ENCODE results near the gene HCFC1R1. TPM values are rescaled to one million over a fixed set of nuclear protein-coding genes. Genes with fewer than 3 reads are reported as not detected.

HCFC1R1 gene
- total and polyA plus RNA-seq, 2 experiments from 2014 or later = 50.8 to 109 TPM

DNA sequence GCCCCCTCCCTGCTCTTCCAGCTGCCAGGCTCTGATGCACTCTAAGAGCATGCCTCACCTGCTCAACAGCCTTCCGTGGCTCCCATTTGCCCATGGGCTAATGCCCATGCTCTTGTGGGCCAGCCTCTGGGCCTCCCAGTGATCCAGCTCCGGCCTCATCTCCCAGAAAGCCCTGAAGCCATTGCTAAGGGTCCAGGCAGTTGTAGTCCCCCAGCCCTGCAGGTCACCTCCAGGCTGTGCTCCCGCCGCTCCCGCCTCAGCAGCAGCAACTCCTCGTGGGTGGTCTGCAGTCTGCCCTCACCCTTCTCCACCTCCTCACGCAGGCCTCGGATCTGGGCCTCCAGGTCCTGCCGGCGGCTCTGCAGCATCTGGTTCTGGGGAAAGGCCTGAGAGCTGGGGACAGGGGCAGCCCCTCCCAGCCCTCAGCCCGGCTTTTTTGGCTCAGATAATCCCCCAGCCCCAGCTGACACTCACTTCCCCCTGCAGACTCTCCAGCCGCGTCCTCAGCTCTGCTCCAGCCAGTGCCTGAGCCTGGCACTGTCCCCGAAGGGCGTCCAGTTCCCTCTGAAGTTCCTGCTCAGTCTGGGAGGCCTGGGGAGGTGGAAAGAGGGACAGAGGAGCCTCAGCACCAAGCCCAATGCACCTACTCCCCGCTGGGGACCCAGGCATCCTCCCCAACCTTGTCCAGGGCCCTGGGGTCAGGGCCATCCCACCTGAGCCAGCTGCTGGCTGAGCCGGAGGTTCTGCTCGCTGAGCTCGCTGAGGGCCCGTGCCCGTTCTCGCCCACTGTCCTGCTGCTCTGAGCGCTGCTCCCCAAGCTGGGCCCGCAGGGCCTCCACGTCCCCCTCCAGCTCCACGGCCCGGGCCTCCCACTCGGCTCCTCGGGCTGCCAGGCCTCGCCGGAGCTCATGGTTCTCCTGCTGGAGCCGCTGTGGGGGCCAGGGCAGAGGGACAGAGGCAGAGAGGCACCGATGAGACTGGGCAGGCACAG is 6.8 kb upstream of the HCFC1R1 start:
- H3K4me3 ChIP-seq = no peak overlapping the region
- H3K9me3 ChIP-seq (ENCODE audit: low read depth) = no peaks in the 10 kb centered on the region
- TF ChIP-seq, protein P1, sequence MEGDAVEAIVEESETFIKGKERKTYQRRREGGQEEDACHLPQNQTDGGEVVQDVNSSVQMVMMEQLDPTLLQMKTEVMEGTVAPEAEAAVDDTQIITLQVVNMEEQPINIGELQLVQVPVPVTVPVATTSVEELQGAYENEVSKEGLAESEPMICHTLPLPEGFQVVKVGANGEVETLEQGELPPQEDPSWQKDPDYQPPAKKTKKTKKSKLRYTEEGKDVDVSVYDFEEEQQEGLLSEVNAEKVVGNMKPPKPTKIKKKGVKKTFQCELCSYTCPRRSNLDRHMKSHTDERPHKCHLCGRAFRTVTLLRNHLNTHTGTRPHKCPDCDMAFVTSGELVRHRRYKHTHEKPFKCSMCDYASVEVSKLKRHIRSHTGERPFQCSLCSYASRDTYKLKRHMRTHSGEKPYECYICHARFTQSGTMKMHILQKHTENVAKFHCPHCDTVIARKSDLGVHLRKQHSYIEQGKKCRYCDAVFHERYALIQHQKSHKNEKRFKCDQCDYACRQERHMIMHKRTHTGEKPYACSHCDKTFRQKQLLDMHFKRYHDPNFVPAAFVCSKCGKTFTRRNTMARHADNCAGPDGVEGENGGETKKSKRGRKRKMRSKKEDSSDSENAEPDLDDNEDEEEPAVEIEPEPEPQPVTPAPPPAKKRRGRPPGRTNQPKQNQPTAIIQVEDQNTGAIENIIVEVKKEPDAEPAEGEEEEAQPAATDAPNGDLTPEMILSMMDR (IDR thresholded peaks at IDR 0.05; ENCODE audit: low read depth, low read length) = no peak
- peaks cover 33% of the 10 kb centered on the region for H3K27me3 ChIP-seq
- no peak overlapping the region for H3K27ac ChIP-seq
- H3K36me3 ChIP-seq = peaks cover 13% of the 10 kb centered on the region
- DNase-seq (ENCODE audit: low read depth in 1 of 2, low spot score in 1 of 2) = no peak
- peaks cover 3% of the 10 kb centered on the region for H3K4me1 ChIP-seq (ENCODE audit: low read depth)

DNA sequence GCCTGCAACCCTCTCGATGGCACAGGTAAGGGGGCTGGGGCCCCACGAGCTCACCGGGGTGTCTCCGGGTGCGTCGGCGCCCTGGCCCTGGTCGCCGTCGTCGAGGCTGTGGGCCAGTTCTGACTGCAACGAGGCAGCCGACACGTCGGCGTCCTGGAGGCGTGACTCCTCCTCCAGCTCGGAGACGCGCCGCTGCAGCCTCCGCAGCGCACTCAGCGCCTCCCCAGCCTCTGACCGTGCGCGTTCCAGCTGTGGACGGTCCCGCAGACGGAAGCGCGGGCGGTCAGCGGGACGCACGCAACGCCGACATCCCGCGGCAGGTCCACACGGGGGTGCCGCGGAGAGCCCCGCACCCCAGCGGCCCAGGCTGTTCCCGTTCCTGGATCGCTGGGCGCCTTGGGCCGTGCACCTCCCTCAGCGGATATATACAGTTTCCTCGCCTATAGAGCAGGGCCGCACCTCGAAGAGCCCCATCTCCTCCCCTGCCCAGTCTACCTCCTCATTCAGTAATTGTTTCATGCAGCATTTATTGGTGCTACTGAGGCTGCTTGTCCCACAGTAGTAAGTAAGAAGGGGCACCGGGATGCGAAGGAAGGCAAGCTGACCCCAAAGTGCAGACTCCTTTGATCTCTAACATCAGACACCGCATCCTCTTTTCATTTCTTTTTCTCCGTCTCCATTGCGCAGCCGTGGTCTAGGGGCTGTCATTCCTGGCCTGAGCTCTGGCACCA is 5.9 kb upstream of the HCFC1R1 start:
- TF ChIP-seq, protein P1 (IDR thresholded peaks at IDR 0.05; ENCODE audit: low read depth, low read length) = no peak
- H3K27ac ChIP-seq = no peak overlapping the region
- H3K4me1 ChIP-seq (ENCODE audit: low read depth) = peaks cover 3% of the 10 kb centered on the region
- peak in 1 of 2 donors; percentile 46 for DNase-seq (ENCODE audit: low read depth in 1 of 2, low spot score in 1 of 2)
- H3K27me3 ChIP-seq = peaks cover 24% of the 10 kb centered on the region
- no peaks in the 10 kb centered on the region for H3K9me3 ChIP-seq (ENCODE audit: low read depth)
- H3K36me3 ChIP-seq = peaks cover 13% of the 10 kb centered on the region
- H3K4me3 ChIP-seq = no peak overlapping the region

DNA sequence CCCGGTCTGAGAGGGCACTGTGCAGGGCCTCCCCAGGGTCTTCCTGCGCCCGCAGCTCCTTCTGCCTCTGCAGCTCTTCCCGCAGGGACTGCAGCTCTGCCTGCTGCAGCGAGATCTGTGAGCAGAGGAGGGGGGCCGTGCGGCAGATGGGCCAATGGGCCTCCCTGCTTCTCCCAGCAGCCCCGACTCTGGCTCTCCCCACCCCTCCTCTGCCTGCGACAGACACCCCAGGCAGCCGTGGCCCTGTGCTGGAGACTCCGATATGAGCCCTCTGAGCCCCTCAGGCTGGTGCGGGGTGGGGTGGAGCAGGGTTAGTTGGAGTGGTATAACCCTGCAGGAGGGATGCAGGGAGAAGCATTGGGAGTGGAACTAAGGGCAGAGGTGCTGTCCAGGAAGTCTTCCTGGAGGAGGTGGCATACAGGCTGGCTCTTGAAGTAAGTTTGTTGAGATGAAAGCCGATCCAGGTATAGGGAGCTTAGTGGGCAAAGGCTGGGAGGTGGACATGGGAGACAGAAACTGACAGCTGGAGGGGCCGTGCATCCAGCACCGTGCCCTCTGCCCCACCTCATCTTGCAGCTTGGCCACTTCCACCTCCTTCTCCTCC is 5.1 kb upstream of the HCFC1R1 start:
- DNase-seq (ENCODE audit: low read depth in 1 of 2, low spot score in 1 of 2) = no peak
- Histone ChIP-seq H3K36me3 (peaks cover 13% of the 10 kb centered on the region), H3K27me3 (peaks cover 16% of the 10 kb centered on the region), H3K9me3 (ENCODE audit: low read depth) (no peaks in the 10 kb centered on the region), H3K27ac (no peak overlapping the region), H3K4me3 (no peak overlapping the region), H3K4me1 (ENCODE audit: low read depth) (peaks cover 3% of the 10 kb centered on the region)
- TF ChIP-seq, protein P1 (IDR thresholded peaks at IDR 0.05; ENCODE audit: low read depth, low read length) = no peak

DNA sequence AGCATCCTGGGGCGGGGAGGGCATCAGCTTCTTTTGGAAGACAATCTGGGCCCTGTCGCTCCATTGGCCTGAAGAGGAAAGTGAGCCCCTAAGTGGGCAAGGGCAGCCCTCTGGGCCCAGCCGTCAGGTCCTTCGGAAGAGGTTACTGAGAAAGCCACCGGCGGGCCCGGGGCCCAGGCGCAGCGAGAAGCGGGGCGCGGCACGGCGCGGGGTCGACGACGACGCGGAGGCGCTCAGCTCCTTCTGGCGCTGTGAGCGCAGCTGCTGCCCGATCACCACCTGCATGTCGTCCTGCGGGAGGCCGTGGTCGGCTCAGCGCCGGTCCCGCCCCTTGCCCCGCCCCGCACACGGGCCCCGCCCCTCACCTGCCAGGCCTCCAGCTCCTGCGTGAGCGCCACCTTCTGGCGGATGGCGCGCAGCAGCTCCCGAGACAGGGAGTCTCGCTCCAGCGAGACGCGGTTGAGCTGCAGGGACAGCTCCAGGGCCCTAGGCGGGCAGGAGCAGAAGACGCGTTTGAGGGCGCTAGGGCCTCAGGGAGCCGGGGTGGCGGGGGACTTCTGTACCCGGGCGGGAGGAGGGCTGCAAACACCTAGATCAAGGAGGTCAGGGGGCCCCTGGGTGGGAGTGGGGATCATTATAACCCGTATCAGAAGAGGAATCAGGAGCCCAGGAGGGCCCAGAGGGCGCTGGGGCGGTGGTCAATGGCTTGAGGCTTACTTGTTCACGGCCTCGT is 4.4 kb upstream of the HCFC1R1 start:
- H3K36me3 ChIP-seq = peaks cover 13% of the 10 kb centered on the region
- TF ChIP-seq, protein P1 (IDR thresholded peaks at IDR 0.05; ENCODE audit: low read depth, low read length) = peak; percentile 63
- no peaks in the 10 kb centered on the region for H3K9me3 ChIP-seq (ENCODE audit: low read depth)
- peak; percentile 79 to 94 for DNase-seq (ENCODE audit: low read depth in 1 of 2, low spot score in 1 of 2)
- peaks cover 6% of the 10 kb centered on the region for H3K4me1 ChIP-seq (ENCODE audit: low read depth)
- H3K27ac ChIP-seq = no peak overlapping the region
- no peak overlapping the region for H3K4me3 ChIP-seq
- H3K27me3 ChIP-seq = peaks cover 9% of the 10 kb centered on the region

DNA sequence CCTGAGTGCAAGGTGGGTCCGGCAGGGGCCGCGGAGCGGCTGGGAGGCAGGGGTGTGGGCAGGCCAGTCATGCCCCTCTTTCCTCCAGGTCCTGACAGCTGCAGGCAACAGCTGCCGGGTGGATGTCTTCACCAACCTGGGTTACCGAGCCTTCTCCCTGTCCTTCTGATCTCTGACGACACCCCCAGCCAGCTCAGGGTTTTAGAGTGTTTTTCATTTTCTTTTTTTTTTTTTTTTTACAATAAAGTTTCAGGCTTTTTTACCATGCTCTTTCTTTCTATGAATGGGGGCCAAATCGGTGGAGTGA is 3.7 kb upstream of the HCFC1R1 start:
- Histone ChIP-seq H3K9me3 (ENCODE audit: low read depth) (no peaks in the 10 kb centered on the region), H3K27ac (no peak overlapping the region), H3K27me3 (peaks cover 3% of the 10 kb centered on the region), H3K36me3 (peaks cover 13% of the 10 kb centered on the region), H3K4me3 (no peak overlapping the region), H3K4me1 (ENCODE audit: low read depth) (peaks cover 13% of the 10 kb centered on the region)
- DNase-seq (ENCODE audit: low read depth in 1 of 2, low spot score in 1 of 2) = no peak
- TF ChIP-seq, protein P1 (IDR thresholded peaks at IDR 0.05; ENCODE audit: low read depth, low read length) = no peak
